ENCODE measurements around the gene USP3. TPM values are rescaled to one million over a fixed set of nuclear protein-coding genes. Genes with fewer than 3 reads are reported as not detected.
A peak's percentile ranks its signal among the peaks of the same experiment; 100 is the strongest.

The USP3 gene
- total and polyA plus RNA-seq, 9 of the 15 experiments (the other 6 are each of a cell fraction or from before 2014, with no cell fraction given), result 17.3 to 54.3 (median 34.8) TPM

DNA sequence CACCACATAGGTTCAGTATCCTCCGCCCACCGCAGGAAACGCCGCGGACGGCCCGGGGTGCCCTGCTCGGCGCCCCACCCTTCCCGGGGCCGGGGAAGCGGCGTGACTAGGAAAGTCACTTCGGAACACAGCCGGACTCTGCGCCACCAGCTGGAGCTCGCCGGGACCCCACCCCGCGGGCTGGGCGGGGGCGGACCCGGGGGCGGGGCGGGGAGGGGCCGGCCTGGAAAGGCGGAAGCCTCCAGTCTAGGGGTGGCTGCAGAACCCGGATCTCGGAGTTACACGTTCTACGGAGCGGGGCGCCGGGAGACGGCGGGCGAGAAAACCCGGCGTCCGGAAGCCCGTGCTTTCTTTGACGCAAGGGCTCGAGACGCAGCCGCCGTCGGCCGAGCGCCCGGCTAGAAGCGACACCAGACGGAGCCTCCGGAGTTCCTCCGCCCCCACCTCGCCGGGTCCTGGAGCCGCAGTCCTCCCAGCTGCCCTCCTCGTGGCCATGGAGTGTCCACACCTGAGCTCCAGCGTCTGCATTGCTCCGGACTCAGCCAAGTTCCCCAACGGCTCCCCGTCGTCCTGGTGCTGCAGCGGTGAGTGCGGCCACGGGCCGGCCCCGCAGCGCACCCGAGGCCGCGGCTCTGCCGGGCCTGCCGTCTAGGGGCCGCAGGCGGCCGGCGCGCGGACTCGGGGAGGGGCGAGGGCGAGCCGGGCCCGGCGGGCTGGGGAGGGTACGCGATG, at the start of gene USP3 (continued):
- peak; percentile 53 for TF ChIP-seq MGA (IDR thresholded peaks at IDR 0.05)
- no peak for TF ChIP-seq CEBPB (tag; IDR thresholded peaks at IDR 0.05)
- peak; percentile 87 for TF ChIP-seq ETS1 (conservative IDR thresholded peaks at IDR 0.05; ENCODE audit: control insufficient read depth, low read depth, low read length)
- TF ChIP-seq, protein P1, sequence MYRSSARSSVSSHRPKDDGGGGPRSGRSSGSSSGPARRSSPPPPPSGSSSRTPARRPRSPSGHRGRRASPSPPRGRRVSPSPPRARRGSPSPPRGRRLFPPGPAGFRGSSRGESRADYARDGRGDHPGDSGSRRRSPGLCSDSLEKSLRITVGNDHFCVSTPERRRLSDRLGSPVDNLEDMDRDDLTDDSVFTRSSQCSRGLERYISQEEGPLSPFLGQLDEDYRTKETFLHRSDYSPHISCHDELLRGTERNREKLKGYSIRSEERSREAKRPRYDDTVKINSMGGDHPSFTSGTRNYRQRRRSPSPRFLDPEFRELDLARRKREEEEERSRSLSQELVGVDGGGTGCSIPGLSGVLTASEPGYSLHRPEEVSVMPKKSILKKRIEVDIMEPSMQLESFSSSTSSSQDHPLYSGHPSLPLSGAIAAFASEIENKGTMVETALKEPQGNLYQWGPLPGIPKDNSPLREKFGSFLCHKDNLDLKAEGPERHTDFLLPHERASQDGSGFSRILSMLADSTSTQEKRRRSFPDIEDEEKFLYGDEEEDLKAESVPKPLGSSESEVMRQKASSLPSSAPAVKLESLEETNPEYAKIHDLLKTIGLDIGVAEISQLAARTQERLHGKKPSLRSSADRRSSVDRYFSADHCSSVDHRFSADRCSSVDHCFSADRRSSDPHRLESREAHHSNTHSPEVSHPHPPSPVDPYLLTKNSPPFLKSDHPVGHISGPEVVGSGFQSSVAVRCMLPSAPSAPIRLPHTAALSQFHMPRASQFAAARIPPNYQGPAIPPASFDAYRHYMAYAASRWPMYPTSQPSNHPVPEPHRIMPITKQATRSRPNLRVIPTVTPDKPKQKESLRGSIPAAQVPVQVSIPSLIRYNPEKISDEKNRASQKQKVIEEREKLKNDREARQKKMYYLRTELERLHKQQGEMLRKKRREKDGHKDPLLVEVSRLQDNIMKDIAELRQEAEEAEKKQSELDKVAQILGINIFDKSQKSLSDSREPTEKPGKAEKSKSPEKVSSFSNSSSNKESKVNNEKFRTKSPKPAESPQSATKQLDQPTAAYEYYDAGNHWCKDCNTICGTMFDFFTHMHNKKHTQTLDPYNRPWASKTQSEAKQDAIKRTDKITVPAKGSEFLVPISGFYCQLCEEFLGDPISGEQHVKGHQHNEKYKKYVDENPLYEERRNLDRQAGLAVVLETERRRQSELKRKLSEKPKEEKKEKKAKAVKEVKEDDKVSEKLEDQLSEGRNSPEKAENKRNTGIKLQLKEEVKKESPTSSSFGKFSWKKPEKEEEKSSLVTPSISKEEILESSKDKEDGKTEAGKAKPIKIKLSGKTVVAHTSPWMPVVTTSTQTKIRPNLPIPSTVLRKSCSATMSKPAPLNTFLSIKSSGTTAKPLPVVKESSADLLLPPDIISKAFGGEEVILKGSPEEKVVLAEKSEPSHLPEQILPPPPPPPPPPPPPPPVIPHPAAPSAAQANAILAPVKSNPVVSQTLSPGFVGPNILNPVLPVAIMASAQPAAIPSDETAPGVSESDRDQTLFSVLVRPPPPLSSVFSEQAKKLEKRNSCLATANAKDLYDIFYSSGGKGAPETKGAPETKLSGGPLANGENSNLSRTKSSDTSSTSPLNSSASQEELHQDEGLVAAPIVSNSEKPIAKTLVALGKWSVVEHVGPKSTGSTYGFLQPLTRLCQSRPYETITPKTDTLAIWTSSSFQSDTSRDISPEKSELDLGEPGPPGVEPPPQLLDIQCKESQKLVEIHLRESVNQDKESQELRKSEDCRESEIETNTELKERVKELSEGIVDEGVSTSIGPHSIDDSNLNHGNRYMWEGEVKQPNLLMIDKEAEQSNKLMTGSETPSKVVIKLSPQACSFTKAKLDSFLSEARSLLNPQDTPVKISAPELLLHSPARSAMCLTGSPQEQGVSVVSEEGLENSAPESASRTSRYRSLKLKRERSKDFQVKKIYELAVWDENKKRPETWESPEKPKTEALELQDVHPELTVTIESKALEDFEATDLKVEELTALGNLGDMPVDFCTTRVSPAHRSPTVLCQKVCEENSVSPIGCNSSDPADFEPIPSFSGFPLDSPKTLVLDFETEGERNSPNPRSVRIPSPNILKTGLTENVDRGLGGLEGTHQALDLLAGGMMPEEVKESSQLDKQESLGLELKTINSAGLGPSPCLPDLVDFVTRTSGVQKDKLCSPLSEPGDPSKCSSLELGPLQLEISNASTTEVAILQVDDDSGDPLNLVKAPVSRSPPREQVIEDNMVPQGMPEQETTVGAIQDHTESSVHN (IDR thresholded peaks at IDR 0.05; ENCODE audit: borderline replicate concordance in 1 of 2, low read depth in 1 of 2), result no peak
- no peak for TF ChIP-seq TSC22D4 (tag; IDR thresholded peaks at IDR 0.05)

Data from K562 (cell line).